Dedifferentiated amniotic fluid mesenchymal stem cell (primary cell): ENCODE measurements around the gene GCSAM.

Source experiments
- DNase-seq: peaks from one replicate; pipeline ENCODE4 v3.0.0-alpha.2; 2016; ENCODE audit errors: extremely low spot score

Gene GCSAM

GRCh38 chr3:112129925-112130637, 3.0 kb downstream of the GCSAM start:
- no peak for DNase-seq

- DNase-seq: peak; percentile 54
Measured at GRCh38 chr3:112128843-112129727, 4.0 kb downstream of the GCSAM start.

- DNase-seq: no peak
Measured at GRCh38 chr3:112127522-112128494, 5.2 kb downstream of the GCSAM start.

GRCh38 chr3:112126511-112126911, 6.5 kb downstream of the GCSAM start:
- peak; percentile 52 for DNase-seq

DNA sequence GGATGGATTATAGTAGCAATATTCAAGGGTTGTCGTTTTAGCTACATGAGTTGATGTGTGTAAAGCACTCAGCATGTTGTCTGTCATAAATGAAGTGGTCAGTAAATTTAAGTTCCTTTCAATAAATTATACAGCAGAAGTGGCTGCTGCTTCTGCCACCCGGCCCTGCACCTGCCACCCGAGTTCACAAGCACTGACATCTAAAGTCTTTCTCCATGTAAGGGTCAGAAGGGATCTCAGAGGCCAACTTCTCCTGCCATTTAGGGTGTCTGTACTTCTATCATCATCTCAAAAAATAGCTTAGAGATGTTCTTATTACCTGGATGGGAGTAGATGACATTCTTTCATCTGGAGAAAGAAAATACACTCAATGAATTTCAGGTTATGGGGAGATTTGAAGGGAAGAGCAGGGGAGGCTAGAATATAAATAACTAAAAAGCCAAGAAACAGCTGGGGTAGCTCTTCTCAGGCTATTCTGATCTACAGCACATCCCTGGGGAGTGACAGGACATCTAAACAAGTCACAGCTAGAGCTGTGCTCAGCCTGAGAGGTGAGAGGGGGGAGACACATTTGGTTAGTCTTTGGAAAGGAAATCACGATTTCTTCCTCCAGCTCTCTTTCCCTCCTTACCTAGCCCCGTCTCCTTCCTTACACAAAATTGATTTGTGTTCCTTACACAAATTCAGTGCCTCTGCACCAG, 8.0 kb downstream of the GCSAM start:
- no peak for DNase-seq

DNA sequence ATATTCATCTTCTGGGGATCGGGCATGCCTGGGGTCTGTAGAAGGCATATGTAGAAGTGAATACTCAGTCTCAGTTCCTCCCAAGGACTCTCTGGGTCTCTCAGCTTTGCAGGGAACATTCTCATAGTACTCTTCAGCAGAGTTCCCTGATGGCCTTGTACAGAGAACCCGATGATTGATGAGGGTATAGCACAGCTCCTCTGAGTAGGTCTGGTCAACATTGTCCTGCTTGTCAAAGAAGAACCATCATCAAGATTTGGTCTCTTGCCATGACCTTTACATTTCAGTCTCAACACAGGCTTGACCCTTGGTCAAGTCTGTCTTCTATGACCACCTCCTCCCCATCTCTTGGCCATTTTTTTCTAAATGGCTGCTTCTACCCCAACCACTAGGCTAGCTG, 9.5 kb downstream of the GCSAM start:
- no peak for DNase-seq

- no peak for DNase-seq
Measured at GRCh38 chr3:112122870-112123269, 10.2 kb downstream of the GCSAM start.

- DNase-seq: no peak
Measured at GRCh38 chr3:112121577-112122547, 11.2 kb downstream of the GCSAM start.

- DNase-seq: no peak
Measured at GRCh38 chr3:112119962-112120836, 12.8 kb downstream of the GCSAM start.

DNA sequence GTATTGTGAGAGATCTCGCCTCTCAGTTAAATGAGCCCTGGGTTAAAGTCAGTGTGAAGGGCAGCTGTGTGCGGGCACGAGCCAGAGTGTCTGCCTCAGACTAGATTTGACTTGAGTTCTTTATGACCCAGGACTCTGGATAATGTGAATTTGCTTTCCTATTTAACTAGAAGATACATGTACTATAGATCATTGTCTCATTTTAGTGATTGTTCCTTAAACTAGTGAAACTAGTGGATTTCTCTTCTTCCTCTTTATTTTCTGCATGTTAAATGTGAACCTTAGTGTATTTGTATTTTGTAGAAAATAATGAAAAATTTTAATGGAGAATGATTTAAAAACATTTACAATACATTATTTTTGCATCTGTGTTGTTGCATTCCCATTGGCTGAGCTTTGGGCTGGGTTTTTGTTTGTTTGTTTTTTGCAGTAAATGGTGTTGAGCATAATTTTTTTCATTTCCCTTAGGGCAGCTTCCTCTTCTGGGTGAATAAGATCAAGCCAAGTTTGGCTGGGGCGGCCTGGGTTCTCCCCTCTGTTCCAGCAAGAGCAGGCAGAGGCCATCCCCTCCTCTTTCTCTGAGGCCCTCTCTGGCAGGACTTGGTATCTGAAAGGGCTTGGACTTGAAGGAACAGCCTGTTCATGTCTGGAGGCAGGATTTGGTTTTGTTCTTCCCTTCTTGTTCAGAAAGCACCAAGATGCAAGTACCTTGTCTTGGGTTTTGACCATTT, 15.0 kb downstream of the GCSAM start:
- no peak for DNase-seq

- no peak for DNase-seq
Measured at GRCh38 chr3:112117415-112117814, 15.6 kb downstream of the GCSAM start.

DNA sequence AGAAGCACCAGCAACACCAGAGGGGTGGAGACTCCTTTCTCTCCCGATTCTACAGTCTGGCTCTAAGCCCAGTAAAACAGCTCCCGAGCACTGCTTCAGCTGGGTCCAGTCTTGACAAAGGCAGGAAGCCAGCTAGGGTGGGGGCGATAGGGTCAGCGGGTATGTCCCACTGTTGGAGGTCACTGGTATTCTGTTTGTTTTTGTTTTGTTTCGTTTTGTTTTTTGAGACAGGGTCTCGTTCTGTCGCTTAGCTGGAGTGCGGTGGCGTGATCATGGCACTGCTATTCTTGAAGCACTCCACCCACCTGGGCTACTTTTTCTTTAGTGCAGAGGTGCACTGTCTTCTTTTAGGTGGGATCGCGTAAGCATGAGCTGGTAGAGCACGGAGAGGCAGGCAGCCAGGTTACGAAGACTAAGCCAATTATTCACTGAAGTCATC, 16.3 kb downstream of the GCSAM start:
- DNase-seq: no peak

GRCh38 chr3:112115806-112116383, 17.2 kb downstream of the GCSAM start:
- no peak for DNase-seq

GRCh38 chr3:112115161-112115739, 17.8 kb downstream of the GCSAM start:
- no peak for DNase-seq

DNA sequence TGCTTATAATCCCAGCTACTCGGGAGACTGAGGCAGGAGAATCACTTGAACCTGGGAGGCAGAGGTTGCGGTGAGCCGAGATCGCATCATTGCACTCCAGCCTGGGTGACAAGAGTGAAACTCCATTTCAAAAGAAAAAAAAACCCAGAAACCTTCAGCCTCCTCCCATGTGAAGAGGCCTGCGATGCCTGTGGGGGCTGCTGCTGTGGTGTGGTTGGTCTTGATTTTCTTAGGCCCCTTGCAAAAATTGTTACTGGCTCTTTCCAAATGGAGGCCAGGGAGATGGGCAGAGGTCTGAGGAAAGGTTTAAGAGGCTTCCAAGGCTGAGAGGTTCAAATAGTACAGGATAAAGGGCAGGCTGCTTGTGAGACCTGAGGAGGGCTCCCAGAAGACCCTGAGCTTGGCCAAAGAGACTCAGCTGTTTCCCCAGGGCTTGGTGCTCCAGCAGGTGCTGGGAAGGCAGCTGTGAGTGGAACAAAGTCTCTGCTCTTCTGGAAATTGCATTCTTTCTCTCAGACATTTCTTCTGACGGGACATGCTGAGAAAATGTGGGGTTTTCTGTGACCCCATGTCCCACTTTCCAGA, 18.4 kb downstream of the GCSAM start:
- no peak for DNase-seq

GRCh38 chr3:112111785-112112402, 21.2 kb downstream of the GCSAM start:
- peak; percentile 64 for DNase-seq

DNA sequence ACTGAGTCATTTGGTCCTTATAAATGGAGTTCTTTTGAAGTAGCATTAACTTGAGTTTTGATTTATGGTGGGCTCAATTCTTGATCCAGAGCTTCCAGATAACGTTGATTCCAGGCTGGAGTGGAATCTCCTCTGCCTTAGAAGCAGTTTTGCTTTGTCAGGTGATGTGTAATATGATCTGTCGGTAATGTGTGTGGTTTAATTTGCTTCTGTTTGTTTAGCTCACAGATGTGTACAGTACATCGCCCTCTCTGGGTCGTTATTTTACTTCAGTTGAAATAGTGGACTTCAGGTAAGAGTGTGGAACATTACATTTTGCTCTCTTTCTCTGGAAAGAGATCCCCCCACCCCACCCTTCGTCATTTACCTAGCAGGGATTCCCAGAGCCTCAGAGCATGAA, 23.7 kb downstream of the GCSAM start:
- no peak for DNase-seq
